GM19463 (cell line): ENCODE data around the gene PUM2.

ENCODE experiments used
- ATAC-seq: cut with Tn5 transposase; IDR thresholded peaks from one replicate; pipeline ENCODE4 v1.9.1; 2021; ENCODE audit warnings: mild to moderate bottlenecking, moderate library complexity; ENCODE audit not compliant: unreplicated experiment

Gene PUM2

GRCh38 chr2:20207051-20207450 lies 143.6 kb downstream of the PUM2 start:
- no peak for ATAC-seq

- ATAC-seq, result no peak
Observed at GRCh38 chr2:20205915-20206524, 144.6 kb downstream of the PUM2 start.

GRCh38 chr2:20205069-20205468 lies 145.6 kb downstream of the PUM2 start:
- no peak for ATAC-seq

- no peak for ATAC-seq
Observed at GRCh38 chr2:20203521-20204225, 147.0 kb downstream of the PUM2 start.

GRCh38 chr2:20203072-20203471 lies 147.6 kb downstream of the PUM2 start:
- ATAC-seq, result no peak

- ATAC-seq, result no peak
Observed at GRCh38 chr2:20201671-20202070, 149.0 kb downstream of the PUM2 start.

- no peak for ATAC-seq
Observed at GRCh38 chr2:20200697-20201555, 149.7 kb downstream of the PUM2 start.

GRCh38 chr2:20199633-20200270 lies 150.9 kb downstream of the PUM2 start:
- ATAC-seq, result no peak

GRCh38 chr2:20198796-20199632 lies 151.6 kb downstream of the PUM2 start:
- ATAC-seq, result no peak
